ENCODE measurements around the gene AKTIP.

GRCh38 chr16:53542283-53542682 is 39.3 kb upstream of the AKTIP start:
- no peak for TF ChIP-seq EZH2 (IDR thresholded peaks at IDR 0.05; ENCODE audit: borderline replicate concordance, insufficient read depth, low read length, poor library complexity, severe bottlenecking)
- TF ChIP-seq CTCF (IDR thresholded peaks at IDR 0.05; ENCODE audit: poor library complexity, severe bottlenecking) = no peak
- TF ChIP-seq EP300 (conservative IDR thresholded peaks at IDR 0.05; ENCODE audit: poor library complexity, severe bottlenecking) = no peak
- TF ChIP-seq RAD21 (conservative IDR thresholded peaks at IDR 0.05) = no peak
- TF ChIP-seq, protein P1, sequence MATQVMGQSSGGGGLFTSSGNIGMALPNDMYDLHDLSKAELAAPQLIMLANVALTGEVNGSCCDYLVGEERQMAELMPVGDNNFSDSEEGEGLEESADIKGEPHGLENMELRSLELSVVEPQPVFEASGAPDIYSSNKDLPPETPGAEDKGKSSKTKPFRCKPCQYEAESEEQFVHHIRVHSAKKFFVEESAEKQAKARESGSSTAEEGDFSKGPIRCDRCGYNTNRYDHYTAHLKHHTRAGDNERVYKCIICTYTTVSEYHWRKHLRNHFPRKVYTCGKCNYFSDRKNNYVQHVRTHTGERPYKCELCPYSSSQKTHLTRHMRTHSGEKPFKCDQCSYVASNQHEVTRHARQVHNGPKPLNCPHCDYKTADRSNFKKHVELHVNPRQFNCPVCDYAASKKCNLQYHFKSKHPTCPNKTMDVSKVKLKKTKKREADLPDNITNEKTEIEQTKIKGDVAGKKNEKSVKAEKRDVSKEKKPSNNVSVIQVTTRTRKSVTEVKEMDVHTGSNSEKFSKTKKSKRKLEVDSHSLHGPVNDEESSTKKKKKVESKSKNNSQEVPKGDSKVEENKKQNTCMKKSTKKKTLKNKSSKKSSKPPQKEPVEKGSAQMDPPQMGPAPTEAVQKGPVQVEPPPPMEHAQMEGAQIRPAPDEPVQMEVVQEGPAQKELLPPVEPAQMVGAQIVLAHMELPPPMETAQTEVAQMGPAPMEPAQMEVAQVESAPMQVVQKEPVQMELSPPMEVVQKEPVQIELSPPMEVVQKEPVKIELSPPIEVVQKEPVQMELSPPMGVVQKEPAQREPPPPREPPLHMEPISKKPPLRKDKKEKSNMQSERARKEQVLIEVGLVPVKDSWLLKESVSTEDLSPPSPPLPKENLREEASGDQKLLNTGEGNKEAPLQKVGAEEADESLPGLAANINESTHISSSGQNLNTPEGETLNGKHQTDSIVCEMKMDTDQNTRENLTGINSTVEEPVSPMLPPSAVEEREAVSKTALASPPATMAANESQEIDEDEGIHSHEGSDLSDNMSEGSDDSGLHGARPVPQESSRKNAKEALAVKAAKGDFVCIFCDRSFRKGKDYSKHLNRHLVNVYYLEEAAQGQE (IDR thresholded peaks at IDR 0.05; ENCODE audit: borderline replicate concordance) = no peak
- TF ChIP-seq POLR2AphosphoS5 (IDR thresholded peaks at IDR 0.05) = no peak
- TF ChIP-seq TAF1 (IDR thresholded peaks at IDR 0.05; ENCODE audit: low read depth) = no peak
- TF ChIP-seq SMC3 (conservative IDR thresholded peaks at IDR 0.05; ENCODE audit: poor library complexity) = no peak
- no peak for TF ChIP-seq MXI1 (conservative IDR thresholded peaks at IDR 0.05; ENCODE audit: poor library complexity, severe bottlenecking)

Data from neural cell (in vitro differentiated cells).